ENCODE results near the gene PSAPL1.

- TF ChIP-seq EZH2 (IDR thresholded peaks at IDR 0.05) (no peak), POLR2AphosphoS5 (IDR thresholded peaks at IDR 0.05; ENCODE audit: borderline replicate concordance, low read depth, low read length) (no peak), FOXP2 (optimal IDR thresholded peaks at IDR 0.05; ENCODE audit: control extremely low read depth, extremely low read length, insufficient read depth) (no peak)
Observed at GRCh38 chr4:7433376-7434140, 1.2 kb downstream of the PSAPL1 start.
